Vagina (tissue), 2 donors: Measurements from ENCODE around the gene PTPRN2.

ENCODE experiments used
- CTCF ChIP-seq, 3 experiments: fragments of 450-650 bp in 2 of 3; fragments of 200-600 bp in 1 of 3; sonication (generic) in 1 of 3; IDR thresholded peaks; one replicate each; pipeline ENCODE4 v1.5.1; 2017 to 2019; ENCODE audit warnings: antibody characterized with exemption in 3 of 3, mild to moderate bottlenecking in 2 of 3, moderate library complexity in 2 of 3
- POLR2A ChIP-seq, 2 donors: fragments of 450-650 bp; IDR thresholded peaks; one replicate each; pipeline ENCODE4 v1.6.1; 2017; ENCODE audit warnings: antibody characterized with exemption in 2 of 2, mild to moderate bottlenecking in 2 of 2, moderate library complexity in 2 of 2
- POLR2AphosphoS5 ChIP-seq, 2 donors: sonication (generic); formaldehyde crosslinking; IDR thresholded peaks; one replicate each; pipeline ENCODE4 v1.9.0; 2017; ENCODE audit warnings: antibody characterized with exemption in 2 of 2, mild to moderate bottlenecking in 2 of 2, low read depth in 1 of 2; ENCODE audit not compliant: insufficient read depth in 1 of 2

GRCh38 chr7:158572000-158572828 lies 15.4 kb downstream of the PTPRN2 start:
- no peak for TF ChIP-seq CTCF (IDR thresholded peaks at IDR 0.05)
- TF ChIP-seq POLR2A (IDR thresholded peaks at IDR 0.05) = no peak
- TF ChIP-seq POLR2AphosphoS5 (IDR thresholded peaks at IDR 0.05; ENCODE audit: insufficient read depth in 1 of 2, low read depth in 1 of 2) = no peak
